IMR-90 (cell line): ENCODE data around the gene MCF2L.

Experiments used
- BHLHE40 ChIP-seq: fragments of 150-350 bp; IDR thresholded peaks from 2 replicates; pipeline ENCODE4 v1.6.1; 2016; ENCODE audit warnings: mild to moderate bottlenecking, low read depth, low read length
- CEBPB ChIP-seq: IDR thresholded peaks from 2 replicates; pipeline ENCODE4 v1.6.1; 2012; ENCODE audit warnings: low read depth, low read length, improper control_type of control experiment
- CTCF ChIP-seq: conservative IDR thresholded peaks from 2 replicates; pipeline ENCODE4 v1.5.1; 2012; ENCODE audit warnings: mild to moderate bottlenecking, low read depth, low read length, improper control_type of control experiment
- MXI1 ChIP-seq: IDR thresholded peaks from 2 replicates; pipeline ENCODE4 v1.6.1; 2012; ENCODE audit warnings: low read depth, mild to moderate bottlenecking, low read length, moderate library complexity, borderline replicate concordance
- POLR2A ChIP-seq: IDR thresholded peaks from 2 replicates; pipeline ENCODE4 v1.6.1; 2012; ENCODE audit warnings: mild to moderate bottlenecking, low read depth, low read length
- RAD21 ChIP-seq: IDR thresholded peaks from 2 replicates; pipeline ENCODE4 v1.6.1; 2012; ENCODE audit warnings: low read length, improper control_type of control experiment
- SMC3 ChIP-seq: fragments of 150-350 bp; IDR thresholded peaks from 2 replicates; pipeline ENCODE4 v1.6.1; 2016; ENCODE audit warnings: low read depth, mild to moderate bottlenecking, antibody characterized with exemption, low read length, moderate library complexity
- TF ChIP-seq, protein P1 (sequence below): fragments of 150-350 bp; IDR thresholded peaks from 2 replicates; pipeline ENCODE4 v1.6.1; 2017; ENCODE audit warnings: mild to moderate bottlenecking, antibody characterized with exemption, low read length, low read depth

- no peak for TF ChIP-seq MXI1
- no peak for TF ChIP-seq CTCF
- no peak for TF ChIP-seq SMC3
- TF ChIP-seq POLR2A, result no peak
- no peak for TF ChIP-seq RAD21
- no peak for TF ChIP-seq CEBPB
- no peak for TF ChIP-seq BHLHE40
- TF ChIP-seq, protein P1, sequence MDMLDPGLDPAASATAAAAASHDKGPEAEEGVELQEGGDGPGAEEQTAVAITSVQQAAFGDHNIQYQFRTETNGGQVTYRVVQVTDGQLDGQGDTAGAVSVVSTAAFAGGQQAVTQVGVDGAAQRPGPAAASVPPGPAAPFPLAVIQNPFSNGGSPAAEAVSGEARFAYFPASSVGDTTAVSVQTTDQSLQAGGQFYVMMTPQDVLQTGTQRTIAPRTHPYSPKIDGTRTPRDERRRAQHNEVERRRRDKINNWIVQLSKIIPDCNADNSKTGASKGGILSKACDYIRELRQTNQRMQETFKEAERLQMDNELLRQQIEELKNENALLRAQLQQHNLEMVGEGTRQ, result no peak
These were observed 4.0 kb downstream of the MCF2L start for GRCh38 chr13:112972867-112973576.
